Liver (tissue), 9 donors: ENCODE results near the gene SLC25A13. TPM values are rescaled to one million over a fixed set of nuclear protein-coding genes. Genes with fewer than 3 reads are reported as not detected.

Experiments used
- DNase-seq: peaks from one replicate; pipeline ENCODE4 v3.0.0-alpha.2; 2017; ENCODE audit warnings: low spot score
- H3K27ac ChIP-seq, 2 donors: one replicate each; pipeline ENCODE4 v1.7.0; 2013; ENCODE audit warnings: inconsistent platforms in 2 of 2, low read length in 2 of 2, control low read depth in 1 of 2, low read depth in 1 of 2, mild to moderate bottlenecking in 1 of 2
- H3K27me3 ChIP-seq, 4 donors: one replicate each; pipeline versions ENCODE4 v1.6.1 to v1.7.0; 2013; ENCODE audit warnings: low read length in 3 of 4, inconsistent platforms in 1 of 4, mild to moderate bottlenecking in 1 of 4, moderate library complexity in 1 of 4; ENCODE audit not compliant: control insufficient read depth in 4 of 4, insufficient read depth in 4 of 4
- H3K36me3 ChIP-seq, 4 donors: one replicate each; pipeline versions ENCODE4 v1.6.1 to v1.7.0; 2013; ENCODE audit warnings: low read length in 3 of 4, mild to moderate bottlenecking in 3 of 4, low read depth in 1 of 4, moderate library complexity in 1 of 4; ENCODE audit not compliant: control insufficient read depth in 4 of 4, insufficient read depth in 3 of 4
- H3K4me1 ChIP-seq, 4 donors: one replicate each; pipeline versions ENCODE4 v1.6.1 to v1.7.0; 2013; ENCODE audit warnings: low read length in 3 of 4, mild to moderate bottlenecking in 3 of 4, moderate library complexity in 1 of 4; ENCODE audit not compliant: control insufficient read depth in 4 of 4, insufficient read depth in 4 of 4
- H3K4me3 ChIP-seq, 3 donors: one replicate each; pipeline versions ENCODE4 v1.6.1 to v1.7.0; 2013; ENCODE audit warnings: low read length in 3 of 3, control low read depth in 1 of 3, low read depth in 1 of 3, mild to moderate bottlenecking in 1 of 3
- H3K9ac ChIP-seq, 2 donors: one replicate each; pipeline ENCODE4 v1.7.0; 2013; ENCODE audit warnings: low read length in 2 of 2, mild to moderate bottlenecking in 2 of 2, moderate library complexity in 2 of 2, control low read depth in 1 of 2, low read depth in 1 of 2
- H3K9me3 ChIP-seq, 4 donors: one replicate each; pipeline versions ENCODE4 v1.6.1 to v1.7.0; 2013; ENCODE audit warnings: low read length in 3 of 4; ENCODE audit not compliant: control insufficient read depth in 4 of 4
- ATF3 ChIP-seq: IDR thresholded peaks from 2 replicates; pipeline ENCODE4 v1.6.1; 2016; ENCODE audit warnings: antibody characterized with exemption
- CTCF ChIP-seq: fragments of 150-350 bp; IDR thresholded peaks from 2 replicates; pipeline ENCODE4 v1.5.1; 2017; ENCODE audit warnings: improper control_type of control experiment, low read depth, low read length; ENCODE audit not compliant: missing input control
- EGR1 ChIP-seq, 2 donors: IDR thresholded peaks; 2 replicates each; pipeline ENCODE4 v1.6.1; 2016 to 2018; ENCODE audit warnings: antibody characterized with exemption in 2 of 2, low read depth in 2 of 2
- FOXA1 ChIP-seq: IDR thresholded peaks from 2 replicates; pipeline ENCODE4 v1.6.1; 2016; ENCODE audit warnings: antibody characterized with exemption
- FOXA2 ChIP-seq: IDR thresholded peaks from 2 replicates; pipeline ENCODE4 v1.6.1; 2016; ENCODE audit warnings: antibody characterized with exemption
- GABPA ChIP-seq, 2 donors: IDR thresholded peaks in 1 of 2; conservative IDR thresholded peaks in 1 of 2; 2 replicates each; pipeline ENCODE4 v1.6.1; 2016; ENCODE audit warnings: antibody characterized with exemption in 2 of 2, mild to moderate bottlenecking in 1 of 2, moderate library complexity in 1 of 2
- HNF4A ChIP-seq, 2 donors: conservative IDR thresholded peaks; 2 replicates each; pipeline ENCODE4 v1.6.1; 2016; ENCODE audit warnings: antibody characterized with exemption in 2 of 2, mild to moderate bottlenecking in 2 of 2
- HNF4G ChIP-seq: IDR thresholded peaks from 2 replicates; pipeline ENCODE4 v1.6.1; 2016; ENCODE audit warnings: antibody characterized with exemption
- JUND ChIP-seq, 2 donors: IDR thresholded peaks; 2 replicates each; pipeline ENCODE4 v1.6.1; 2016; ENCODE audit warnings: antibody characterized with exemption in 2 of 2
- MAX ChIP-seq: IDR thresholded peaks from 2 replicates; pipeline ENCODE4 v1.6.1; 2016; ENCODE audit warnings: antibody characterized with exemption
- NR2F2 ChIP-seq: IDR thresholded peaks from 2 replicates; pipeline ENCODE4 v1.6.1; 2016; ENCODE audit warnings: antibody characterized with exemption
- RAD21 ChIP-seq, 2 donors: IDR thresholded peaks; 2 replicates each; pipeline ENCODE4 v1.6.1; 2016; ENCODE audit warnings: antibody characterized with exemption in 2 of 2, mild to moderate bottlenecking in 2 of 2
- REST ChIP-seq: IDR thresholded peaks from 2 replicates; pipeline ENCODE4 v1.6.1; 2016; ENCODE audit warnings: antibody characterized with exemption, mild to moderate bottlenecking
- RXRA ChIP-seq, 2 donors: IDR thresholded peaks; 2 replicates each; pipeline ENCODE4 v1.6.1; 2017 to 2018; ENCODE audit warnings: antibody characterized with exemption in 2 of 2, mild to moderate bottlenecking in 1 of 2
- SP1 ChIP-seq: IDR thresholded peaks from 2 replicates; pipeline ENCODE4 v1.6.1; 2018; ENCODE audit warnings: antibody characterized with exemption, mild to moderate bottlenecking
- TAF1 ChIP-seq: conservative IDR thresholded peaks from 2 replicates; pipeline ENCODE4 v1.6.1; 2016; ENCODE audit warnings: antibody characterized with exemption, mild to moderate bottlenecking
- YY1 ChIP-seq: IDR thresholded peaks from 2 replicates; pipeline ENCODE4 v1.6.1; 2016; ENCODE audit warnings: antibody characterized with exemption, mild to moderate bottlenecking
- ZBTB33 ChIP-seq: IDR thresholded peaks from 2 replicates; pipeline ENCODE4 v1.6.1; 2016; ENCODE audit warnings: antibody characterized with exemption
- WGBS: extraction: QIAGEN DNeasy Blood & Tissue Kit; methylation state at CpG from one replicate; pipeline ENCODE4 v1.1.7; 2013; 5-methylcytosine and 5-hydroxymethylcytosine counted together
- polyA plus RNA-seq, 2 donors: library from polyadenylated mRNA; stranded (reverse) in 1 of 2; unstranded in 1 of 2; fragments of 200-250 nt in 1 of 2; fragments of >200 nt in 1 of 2; fragmentation: Nextera tagmentation in 1 of 2; extraction: Ambion mirVana in 1 of 2; gene quantifications; one replicate each; pipeline versions ENCODE4 v1.2.1 to v1.2.3, GENCODE V29; 2013 to 2015
- total RNA-seq, 2 donors: library from RNA; depleted of rRNA; stranded (reverse); fragments of >200 nt; gene quantifications; one replicate each; pipeline ENCODE4 v1.2.3, GENCODE V29; 2014
- donor health status: healthy.
- donor health status: healthy.
- donor health status: healthy.
- donor health status: healthy.
- donor health status: healthy.

The SLC25A13 gene
- total and polyA plus RNA-seq, 4 donors = 45.6 to 116 (median 63.9) TPM

GRCh38 chr7:96248405-96248804 lies 73.5 kb downstream of the SLC25A13 start:
- Histone ChIP-seq H3K27ac (peak overlapping the region; percentile 49 to 63), H3K9me3 (no peaks in the 10 kb centered on the region), H3K4me1 (peaks cover 5 to 35% (median 21%) of the 10 kb centered on the region in 4 donors), H3K36me3 (no peaks in the 10 kb centered on the region), H3K9ac (no peak overlapping the region), H3K4me3 (peak overlapping the region in 1 of 3 donors; percentile 13), H3K27me3 (no peaks in the 10 kb centered on the region)
- 43% methylated on average over 2 of the region's 2 CpGs for WGBS
- TF ChIP-seq ZBTB33 (peak; percentile 70), REST (peak; percentile 54), MAX (peak; percentile 73), RXRA (IDR thresholded peaks at IDR 0.05) (peak; percentile 86 to 89), TAF1 (no peak), CTCF (no peak), HNF4G (peak; percentile 82), RAD21 (IDR thresholded peaks at IDR 0.05) (peak; percentile 59 to 61), FOXA2 (peak; percentile 82), SP1 (peak; percentile 77), EGR1 (IDR thresholded peaks at IDR 0.05; ENCODE audit: low read depth in 2 of 2) (no peak), NR2F2 (no peak), JUND (IDR thresholded peaks at IDR 0.05) (peak; percentile 46 to 78), FOXA1 (peak; percentile 82), GABPA (IDR thresholded peaks at IDR 0.05 in 1 of 2, conservative IDR thresholded peaks at IDR 0.05 in 1 of 2) (no peak), HNF4A (conservative IDR thresholded peaks at IDR 0.05) (peak; percentile 97), ATF3 (peak; percentile 27), YY1 (peak; percentile 93)
- no peak for DNase-seq
